GM18858 (cell line): ENCODE results near the gene CADM3.

Experiments used
- ATAC-seq: cut with Tn5 transposase; IDR thresholded peaks from one replicate; pipeline ENCODE4 v1.9.1; 2021; ENCODE audit not compliant: unreplicated experiment

CADM3 gene

DNA sequence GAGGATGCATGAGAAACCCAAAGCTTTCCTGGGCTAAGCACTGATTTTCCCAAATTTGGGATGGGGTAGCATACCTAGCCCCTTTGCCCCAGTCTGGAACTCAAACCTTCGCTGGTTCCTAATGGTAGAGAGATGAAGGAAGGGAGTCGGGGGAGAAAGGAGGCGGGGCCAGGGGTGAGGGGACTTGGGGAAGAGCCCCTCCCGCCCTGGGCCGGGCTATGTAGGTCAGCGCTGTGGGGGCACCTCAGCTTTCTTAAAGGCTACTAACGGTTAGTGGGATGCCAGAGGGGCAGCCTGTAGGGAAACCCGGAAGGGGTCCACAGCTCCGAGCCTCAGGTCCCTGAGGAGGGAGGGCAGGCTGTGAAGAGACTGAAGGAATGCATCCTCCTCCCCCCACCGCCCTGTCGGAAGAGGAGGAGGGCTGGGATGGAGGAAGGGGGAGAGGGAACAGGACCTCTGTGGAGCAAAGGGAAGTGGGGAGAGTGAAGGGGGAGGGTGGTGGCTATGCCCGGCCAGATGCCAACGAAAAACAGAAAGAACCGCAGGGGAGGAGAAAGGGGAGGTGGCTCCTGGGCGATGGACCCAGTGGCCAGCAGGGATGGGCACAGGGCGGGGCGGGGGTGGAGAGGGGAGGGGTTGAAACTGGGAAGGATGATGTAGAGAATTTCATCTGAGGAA, 1.3 kb downstream of the CADM3 start:
- no peak for ATAC-seq

GRCh38 chr1:159173320-159173719, 1.9 kb downstream of the CADM3 start:
- ATAC-seq, result no peak

DNA sequence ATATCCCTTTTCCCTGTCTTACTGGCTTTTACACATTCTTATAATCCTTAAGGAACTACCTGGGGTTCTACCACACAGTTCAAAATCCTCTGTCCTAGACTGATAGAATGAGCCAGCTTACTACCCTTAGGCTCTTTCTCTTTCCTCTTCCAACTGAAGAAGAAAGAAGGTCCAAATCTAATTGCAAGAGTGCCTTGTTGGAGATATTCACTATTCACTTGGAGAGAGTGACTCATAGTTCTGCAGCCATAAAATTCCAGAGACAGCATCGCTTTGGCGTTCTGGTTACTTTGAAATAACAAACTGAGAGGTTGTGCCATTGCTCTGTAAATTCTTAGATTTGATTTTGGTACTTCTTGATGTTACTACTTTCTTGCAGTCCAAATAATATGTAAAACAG, 4.2 kb downstream of the CADM3 start:
- ATAC-seq, result no peak

- ATAC-seq, result no peak
These were observed 6.0 kb downstream of the CADM3 start for GRCh38 chr1:159177272-159177907.

GRCh38 chr1:159179906-159180305, 8.5 kb downstream of the CADM3 start:
- no peak for ATAC-seq

- no peak for ATAC-seq
These were observed 9.1 kb downstream of the CADM3 start for GRCh38 chr1:159180516-159180915.

DNA sequence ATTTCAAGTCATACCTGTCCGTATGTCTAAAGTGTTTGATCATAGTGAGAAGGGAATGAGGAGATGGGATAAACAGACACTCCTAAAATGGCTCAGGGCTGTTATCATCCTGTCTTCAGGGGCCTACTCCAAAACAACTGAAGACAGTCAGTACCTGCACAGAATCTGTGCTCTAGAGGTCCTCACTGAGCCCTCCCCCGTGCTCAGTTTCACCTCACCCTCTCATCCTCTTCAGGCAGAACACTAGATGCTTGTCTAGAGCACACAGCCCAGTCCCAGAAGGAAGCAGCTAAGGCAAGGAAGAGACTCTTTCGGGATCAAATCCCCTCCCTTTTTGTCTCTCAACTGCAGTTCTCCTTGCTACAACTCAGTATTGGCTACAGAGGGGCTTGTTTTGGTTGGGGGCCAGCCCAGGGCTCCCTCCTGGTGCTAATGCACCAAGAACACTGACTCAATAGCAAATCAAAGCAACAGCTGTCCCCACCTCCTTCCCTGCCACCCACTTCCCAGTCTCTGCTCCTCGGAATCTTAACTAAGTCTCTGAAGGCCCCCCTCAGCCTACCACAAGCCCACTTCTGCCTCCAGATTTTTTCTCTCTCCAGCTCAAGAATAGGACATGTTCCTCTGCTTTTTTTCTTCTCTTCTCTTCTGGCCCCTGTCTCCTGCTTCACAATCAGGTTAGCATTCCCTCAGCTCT, 10.1 kb downstream of the CADM3 start:
- no peak for ATAC-seq

GRCh38 chr1:159184201-159184600, 12.8 kb downstream of the CADM3 start:
- no peak for ATAC-seq

DNA sequence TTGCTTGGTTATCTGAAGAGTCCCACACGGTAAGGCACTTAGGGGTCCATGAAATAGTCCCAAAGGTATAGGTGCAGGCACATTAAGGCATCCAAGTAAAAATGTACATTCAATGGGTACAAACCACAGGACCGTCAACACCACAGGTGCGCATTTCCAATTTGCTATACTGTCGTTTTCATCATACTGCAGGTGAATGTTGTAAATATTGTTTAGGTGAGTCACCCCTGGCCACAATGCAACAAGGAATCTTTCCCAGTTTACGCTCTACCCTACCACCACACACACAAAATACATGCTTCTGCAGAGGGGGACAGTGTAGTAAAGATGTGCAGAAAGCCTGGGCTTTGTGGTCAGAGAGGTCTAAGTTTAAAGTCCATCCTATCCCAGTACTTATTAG, 13.7 kb downstream of the CADM3 start:
- no peak for ATAC-seq

GRCh38 chr1:159187033-159187432, 15.6 kb downstream of the CADM3 start:
- ATAC-seq, result no peak

- ATAC-seq, result no peak
These were observed 16.4 kb downstream of the CADM3 start for GRCh38 chr1:159187647-159188374.

GRCh38 chr1:159188375-159188788, 17.0 kb downstream of the CADM3 start:
- ATAC-seq, result peak; percentile 90

- ATAC-seq, result no peak
These were observed 19.0 kb downstream of the CADM3 start for GRCh38 chr1:159190441-159190840.

DNA sequence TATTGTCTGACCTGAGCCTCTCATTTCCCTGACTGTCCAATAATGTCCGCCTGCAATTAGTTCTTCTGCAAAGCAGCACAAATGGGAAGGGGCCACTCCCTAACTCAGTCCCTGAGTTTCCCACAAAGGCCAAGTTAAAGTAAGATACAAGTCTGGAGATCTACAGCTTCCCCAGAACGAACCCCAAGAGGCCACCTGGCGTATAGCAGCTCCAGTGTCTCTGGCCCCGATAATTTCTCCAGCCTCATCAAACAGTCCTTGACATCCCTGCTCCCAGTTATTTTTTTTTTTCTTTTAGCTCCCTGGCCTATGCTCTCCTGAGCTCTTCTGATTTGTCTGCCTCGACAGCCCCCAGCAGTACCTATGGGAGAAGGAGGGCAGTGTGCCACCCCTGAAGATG, 25.1 kb downstream of the CADM3 start:
- ATAC-seq, result no peak

DNA sequence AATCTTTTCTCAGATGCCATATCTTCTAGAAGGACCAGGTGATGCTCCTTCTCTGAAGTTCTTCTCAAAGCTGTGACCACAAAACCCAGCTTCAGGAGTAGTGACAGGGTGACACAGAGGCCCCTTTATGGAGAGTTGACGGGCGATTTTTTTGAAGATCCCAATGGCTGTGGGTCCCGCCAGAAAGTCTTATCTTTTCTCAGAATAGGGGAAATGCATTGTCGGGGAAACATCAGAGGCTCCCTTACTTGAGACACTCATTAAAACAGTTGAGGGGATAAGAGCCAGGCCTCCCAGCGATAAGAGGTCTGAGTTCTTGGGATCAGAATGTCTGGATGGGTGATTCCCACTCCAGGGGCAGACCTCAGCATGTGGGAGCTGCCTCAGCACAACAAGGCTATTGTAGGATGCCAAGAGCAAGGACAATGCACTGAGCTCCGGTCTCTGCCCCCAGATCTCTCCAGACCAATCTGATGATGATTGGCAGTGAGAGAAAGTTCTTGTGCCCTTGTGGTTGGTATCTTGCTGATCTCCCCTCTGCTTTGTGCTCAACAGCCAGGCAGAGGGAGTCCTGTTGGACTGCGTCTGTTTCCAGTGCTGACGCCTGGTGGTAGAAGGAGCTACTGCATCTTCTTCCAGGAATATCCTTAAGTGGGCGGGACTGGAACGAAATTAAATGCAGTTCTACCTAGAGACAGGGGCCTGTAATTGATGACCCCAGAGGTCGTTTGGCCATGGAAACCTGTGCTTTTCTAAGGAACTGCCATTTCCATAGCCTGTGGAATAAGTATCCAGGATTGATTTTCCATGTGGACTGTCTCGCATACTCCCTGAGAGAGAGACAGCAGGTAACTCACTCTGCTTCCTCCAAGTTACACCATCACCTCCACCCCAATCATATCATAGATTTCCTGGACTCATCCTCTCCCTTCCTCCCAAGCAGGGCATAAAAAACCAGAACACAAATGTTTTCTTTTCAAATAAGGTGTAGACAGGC, 26.4 kb downstream of the CADM3 start:
- ATAC-seq, result peak; percentile 71

GRCh38 chr1:159199901-159200300, 28.5 kb downstream of the CADM3 start:
- no peak for ATAC-seq

GRCh38 chr1:159200769-159201168, 29.4 kb downstream of the CADM3 start:
- ATAC-seq, result no peak

DNA sequence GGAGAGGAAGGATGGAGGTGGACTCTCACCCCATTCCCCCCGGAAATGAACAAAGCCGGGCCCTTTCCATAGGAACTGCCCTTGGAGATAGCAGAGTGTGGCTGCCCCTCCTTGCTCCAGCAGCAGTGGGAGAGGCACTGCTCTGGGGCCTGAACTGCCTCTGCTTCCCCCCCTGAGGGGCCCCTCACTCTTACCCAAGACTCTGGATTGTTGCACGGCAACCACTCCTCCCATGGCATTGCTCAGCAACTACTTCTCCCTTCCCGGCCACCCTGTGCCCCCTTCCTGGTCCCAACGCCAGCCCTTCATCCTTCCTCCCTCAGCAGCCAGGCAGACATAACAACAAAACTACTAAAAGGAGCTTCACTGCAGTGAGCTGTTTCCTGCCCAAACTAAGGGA, 30.2 kb downstream of the CADM3 start:
- no peak for ATAC-seq

GRCh38 chr1:159203610-159204009, 32.2 kb downstream of the CADM3 start:
- no peak for ATAC-seq
